Ecto neural progenitor cell (in vitro differentiated cells): Measurements from ENCODE around the gene NFYC.

Experiments
- DNase-seq: peaks from one replicate; pipeline ENCODE4 v3.0.0-alpha.2; 2018; ENCODE audit warnings: low spot score

NFYC gene

GRCh38 chr1:40798366-40799281, 107.1 kb downstream of the NFYC start:
- no peak for DNase-seq

- DNase-seq = no peak
Observed at GRCh38 chr1:40799351-40799867, 107.9 kb downstream of the NFYC start.

- DNase-seq = no peak
Observed at GRCh38 chr1:40801742-40802077, 110.2 kb downstream of the NFYC start.

GRCh38 chr1:40802078-40802741, 110.7 kb downstream of the NFYC start:
- DNase-seq = peak; percentile 94

GRCh38 chr1:40802742-40803113, 111.2 kb downstream of the NFYC start:
- no peak for DNase-seq

- no peak for DNase-seq
Observed at GRCh38 chr1:40803447-40803846, 111.9 kb downstream of the NFYC start.

- DNase-seq = no peak
Observed at GRCh38 chr1:40803902-40804301, 112.4 kb downstream of the NFYC start.

- no peak for DNase-seq
Observed at GRCh38 chr1:40806240-40806639, 114.7 kb downstream of the NFYC start.

- no peak for DNase-seq
Observed at GRCh38 chr1:40806731-40807695, 115.5 kb downstream of the NFYC start.

- DNase-seq = no peak
Observed at GRCh38 chr1:40808002-40808401, 116.5 kb downstream of the NFYC start.

GRCh38 chr1:40808444-40808843, 116.9 kb downstream of the NFYC start:
- DNase-seq = no peak

- DNase-seq = no peak
Observed at GRCh38 chr1:40808909-40809308, 117.4 kb downstream of the NFYC start.

- no peak for DNase-seq
Observed at GRCh38 chr1:40810927-40811326, 119.4 kb downstream of the NFYC start.

GRCh38 chr1:40815420-40815819, 123.9 kb downstream of the NFYC start:
- DNase-seq = no peak

GRCh38 chr1:40817791-40818263, 126.3 kb downstream of the NFYC start:
- no peak for DNase-seq

GRCh38 chr1:40818264-40818961, 126.9 kb downstream of the NFYC start:
- peak; percentile 91 for DNase-seq

GRCh38 chr1:40819101-40819500, 127.6 kb downstream of the NFYC start:
- no peak for DNase-seq

GRCh38 chr1:40820251-40820797, 128.8 kb downstream of the NFYC start:
- DNase-seq = no peak
